Astrocyte of the spinal cord (primary cell): ENCODE measurements around the gene UBAC2.

ENCODE experiments used
- DNase-seq: peaks from one replicate; pipeline ENCODE4 v3.0.0; 2011; ENCODE audit warnings: low read depth, low spot score
- H3K4me3 ChIP-seq: 2 replicates; pipeline ENCODE4 v1.5.1; 2011; ENCODE audit warnings: low read depth, mild to moderate bottlenecking, low read length, moderate library complexity
- in situ Hi-C: cut with HindIII; loops from 2 replicates; pipeline ENCODE4 v1.10.0; 2017; ENCODE audit warnings: low sequenced_read_pairs
- TF ChIP-seq, protein P1 (sequence below): IDR thresholded peaks from 2 replicates; pipeline ENCODE4 v1.5.1; 2012; ENCODE audit warnings: low read depth, mild to moderate bottlenecking, low read length, inconsistent platforms

Gene UBAC2

DNA sequence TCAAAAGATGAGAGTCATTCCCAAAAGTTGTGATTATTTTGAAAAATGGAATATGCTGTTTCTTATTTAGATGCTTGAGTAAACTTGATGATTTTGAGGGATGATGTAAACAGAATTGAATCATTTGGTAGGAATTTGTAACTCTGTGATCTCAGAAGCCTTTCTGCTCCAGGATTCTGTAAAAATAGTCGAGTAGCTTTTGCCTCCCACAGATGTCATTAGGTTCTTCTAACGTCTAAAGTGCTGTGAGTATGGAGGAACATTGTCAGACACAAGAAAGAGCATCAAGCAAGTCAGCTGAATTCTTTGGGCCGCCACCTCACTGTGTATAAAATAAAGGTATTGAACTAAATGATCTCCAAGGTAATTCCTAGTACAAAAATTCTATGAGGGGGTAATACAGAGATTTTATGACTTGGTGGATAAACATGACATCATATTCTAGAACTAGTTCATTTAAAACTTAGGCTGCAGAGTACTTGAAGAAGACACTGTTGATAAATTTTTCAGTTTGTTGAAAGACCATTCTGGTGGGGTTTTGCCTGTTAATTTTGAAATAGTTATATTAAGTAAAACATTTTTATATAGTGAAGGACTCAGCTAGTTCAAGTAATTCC is 107.9 kb downstream of the UBAC2 start:
- in situ Hi-C loops, result no loop called here
- no peak overlapping the region for H3K4me3 ChIP-seq
- TF ChIP-seq, protein P1, sequence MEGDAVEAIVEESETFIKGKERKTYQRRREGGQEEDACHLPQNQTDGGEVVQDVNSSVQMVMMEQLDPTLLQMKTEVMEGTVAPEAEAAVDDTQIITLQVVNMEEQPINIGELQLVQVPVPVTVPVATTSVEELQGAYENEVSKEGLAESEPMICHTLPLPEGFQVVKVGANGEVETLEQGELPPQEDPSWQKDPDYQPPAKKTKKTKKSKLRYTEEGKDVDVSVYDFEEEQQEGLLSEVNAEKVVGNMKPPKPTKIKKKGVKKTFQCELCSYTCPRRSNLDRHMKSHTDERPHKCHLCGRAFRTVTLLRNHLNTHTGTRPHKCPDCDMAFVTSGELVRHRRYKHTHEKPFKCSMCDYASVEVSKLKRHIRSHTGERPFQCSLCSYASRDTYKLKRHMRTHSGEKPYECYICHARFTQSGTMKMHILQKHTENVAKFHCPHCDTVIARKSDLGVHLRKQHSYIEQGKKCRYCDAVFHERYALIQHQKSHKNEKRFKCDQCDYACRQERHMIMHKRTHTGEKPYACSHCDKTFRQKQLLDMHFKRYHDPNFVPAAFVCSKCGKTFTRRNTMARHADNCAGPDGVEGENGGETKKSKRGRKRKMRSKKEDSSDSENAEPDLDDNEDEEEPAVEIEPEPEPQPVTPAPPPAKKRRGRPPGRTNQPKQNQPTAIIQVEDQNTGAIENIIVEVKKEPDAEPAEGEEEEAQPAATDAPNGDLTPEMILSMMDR, result no peak
- DNase-seq, result peak; percentile 57

DNA sequence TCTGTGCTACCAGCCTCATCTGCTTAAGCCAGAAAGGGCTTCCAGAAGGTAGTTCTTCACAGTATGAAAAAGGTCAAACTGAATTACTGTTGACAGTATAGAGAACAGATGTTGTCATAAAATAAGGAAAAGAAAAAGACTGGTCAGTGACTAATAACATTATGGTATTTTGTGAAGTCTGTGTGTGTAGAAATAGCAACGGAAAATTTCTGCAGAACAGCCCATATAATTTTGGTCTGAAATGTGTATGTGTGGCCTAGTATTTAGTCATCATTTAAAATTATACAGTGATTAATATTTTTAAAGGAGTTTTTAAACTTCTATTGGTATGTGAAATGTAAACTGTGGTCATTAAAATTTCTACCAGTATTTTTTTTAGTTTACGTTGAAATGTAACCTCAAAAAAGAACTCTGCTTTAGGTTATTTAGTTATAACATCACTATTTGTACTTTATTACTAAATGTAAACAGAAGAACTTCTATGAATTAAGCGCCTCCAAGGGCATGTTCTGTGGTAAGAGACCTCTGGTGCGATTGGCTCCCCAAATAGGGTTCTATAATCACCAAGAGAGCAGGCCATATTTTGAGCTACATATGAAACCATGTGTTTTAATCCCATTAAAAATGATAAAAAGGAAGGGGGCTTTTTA is 109.9 kb downstream of the UBAC2 start:
- in situ Hi-C loops, result no loop called here
- H3K4me3 ChIP-seq, result no peak overlapping the region
- DNase-seq, result peak; percentile 68
- TF ChIP-seq, protein P1, result no peak

DNA sequence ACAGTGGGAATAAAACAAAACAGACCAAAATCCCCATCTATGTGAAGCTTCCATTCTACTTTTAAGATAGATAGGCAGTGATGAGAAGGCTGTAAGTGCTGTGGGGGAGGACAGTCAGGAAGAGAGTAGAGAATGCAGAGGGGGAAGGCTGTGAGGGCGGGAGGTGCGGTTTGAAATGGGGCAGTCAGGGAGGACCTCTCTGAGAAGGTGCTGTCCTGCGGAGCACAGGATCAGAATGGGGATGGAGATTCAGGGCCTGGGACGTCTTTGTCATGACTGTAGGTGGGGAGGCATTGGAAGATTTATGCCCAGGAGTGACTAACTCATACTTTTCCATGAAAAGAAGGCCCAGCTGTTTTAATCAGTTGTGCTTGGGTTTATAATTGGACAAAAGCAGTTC is 110.5 kb downstream of the UBAC2 start:
- no peak overlapping the region for H3K4me3 ChIP-seq
- in situ Hi-C loops, result no loop called here
- DNase-seq, result peak; percentile 37
- TF ChIP-seq, protein P1, result no peak

DNA sequence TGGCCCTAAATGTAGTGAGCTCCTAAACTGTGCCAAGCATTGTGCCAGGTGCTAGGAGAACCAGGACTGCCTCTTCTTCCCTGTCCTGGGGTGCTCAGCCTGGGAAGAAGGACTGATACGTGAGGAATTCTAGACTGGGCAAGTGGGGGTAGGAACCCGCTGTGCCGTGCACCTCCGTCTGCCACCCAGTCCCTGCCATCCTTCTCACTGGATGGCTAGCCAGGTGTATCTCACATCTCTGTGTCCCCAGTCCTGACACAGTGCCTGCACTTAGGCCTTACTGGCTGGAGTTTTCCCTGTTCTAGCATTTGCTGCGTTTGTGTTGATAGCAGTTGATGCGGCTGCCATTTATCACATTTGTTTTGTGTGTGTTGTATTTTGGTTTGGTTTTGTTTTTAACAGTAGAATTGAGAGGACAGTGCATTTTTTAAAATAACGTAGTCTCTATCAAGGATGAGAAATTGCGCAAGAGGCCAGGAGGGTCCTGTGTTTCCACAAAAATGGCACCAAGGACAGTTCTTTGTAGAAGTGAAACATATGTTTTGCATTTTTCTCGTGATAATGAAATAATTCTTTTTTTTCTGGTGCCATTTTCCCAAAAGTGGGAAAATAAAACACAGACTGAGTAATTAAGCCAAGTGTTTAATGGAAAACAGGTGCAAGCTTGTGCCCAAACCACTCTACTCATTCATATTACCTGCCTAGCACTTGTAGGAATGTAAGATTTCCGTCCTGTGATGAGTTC is 111.3 kb downstream of the UBAC2 start:
- DNase-seq, result no peak
- no peak overlapping the region for H3K4me3 ChIP-seq
- TF ChIP-seq, protein P1, result no peak
- in situ Hi-C loops, result no loop called here

DNA sequence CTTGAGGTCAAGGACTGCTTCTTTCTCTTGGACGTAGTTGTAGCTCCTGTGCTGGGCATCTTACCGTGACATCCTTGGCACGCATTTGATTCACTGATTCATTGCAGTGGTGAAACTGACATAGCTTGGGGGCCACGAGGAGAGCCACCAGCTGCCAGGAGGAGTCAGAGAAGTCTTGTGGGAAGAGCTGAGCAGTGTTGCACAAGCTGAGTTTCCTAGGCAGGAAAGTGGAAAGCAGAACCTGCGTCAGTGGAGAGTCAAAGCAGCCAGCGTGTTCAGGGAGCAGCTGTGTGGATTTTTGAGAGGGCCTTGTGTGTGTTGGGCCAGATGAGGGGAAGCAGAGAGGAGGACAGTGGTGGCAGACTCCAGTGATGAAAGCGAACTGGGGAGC is 111.8 kb downstream of the UBAC2 start:
- no peak overlapping the region for H3K4me3 ChIP-seq
- peak; percentile 49 for DNase-seq
- TF ChIP-seq, protein P1, result no peak
- in situ Hi-C loops, result no loop called here

DNA sequence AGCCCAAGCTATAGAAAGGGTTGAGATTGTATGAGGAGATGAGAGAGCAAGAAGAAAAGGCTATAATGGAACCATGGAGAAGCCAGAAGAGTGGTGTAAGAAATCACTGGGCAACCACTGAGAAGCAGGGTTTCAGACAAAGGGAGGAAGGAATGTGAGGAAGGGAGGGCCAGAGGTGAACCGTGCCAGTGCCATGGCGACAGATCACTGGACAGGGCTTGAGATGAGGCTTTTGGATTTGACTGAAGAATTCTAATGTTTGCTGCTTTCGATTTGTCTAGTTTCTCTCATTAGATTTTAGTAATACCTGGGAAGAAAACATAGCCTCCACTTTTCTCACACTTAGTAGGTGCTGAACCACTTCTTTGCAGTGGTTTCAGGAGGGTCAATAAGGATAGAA is 112.8 kb downstream of the UBAC2 start:
- TF ChIP-seq, protein P1, result no peak
- H3K4me3 ChIP-seq, result no peak overlapping the region
- in situ Hi-C loops, result no loop called here
- no peak for DNase-seq
